HepG2 (cell line): Measurements from ENCODE around the gene PAFAH1B2. TPM values are rescaled to one million over a fixed set of nuclear protein-coding genes. Genes with fewer than 3 reads are reported as not detected.

Experiments used
- BHLHE40 ChIP-seq: IDR thresholded peaks from 2 replicates; pipeline ENCODE4 v1.6.1; 2011; ENCODE audit warnings: low read length, improper control_type of control experiment
- JUN ChIP-seq: sonication (generic); formaldehyde crosslinking; IDR thresholded peaks from 2 replicates; pipeline ENCODE4 v1.4.0; 2020; ENCODE audit warnings: mild to moderate bottlenecking, missing genetic modification reagents
- PTBP1 ChIP-seq: fragments of 200-400 bp; formaldehyde crosslinking; IDR thresholded peaks from 2 replicates; pipeline ENCODE4 v1.6.1; 2018; ENCODE audit warnings: low read length, low read depth; ENCODE audit not compliant: poor library complexity, severe bottlenecking
- ZNF326 ChIP-seq: sonication (generic); formaldehyde crosslinking; IDR thresholded peaks from 2 replicates; pipeline ENCODE4 v1.4.0; 2020; ENCODE audit warnings: missing genetic modification reagents, borderline replicate concordance
- ZNF749 ChIP-seq: sonication (generic); formaldehyde crosslinking; IDR thresholded peaks from 2 replicates; pipeline ENCODE4 v1.8.0; 2022; ENCODE audit warnings: mild to moderate bottlenecking, missing genetic modification reagents, moderate library complexity, borderline replicate concordance
- polyA plus RNA-seq, 8 experiments: library from polyadenylated mRNA; depleted of rRNA in 3 of 8; stranded (reverse) in 7 of 8; unstranded in 1 of 8; fragments of >200 nt; fragmentation: Illumina TruSeq in 4 of 8; extraction: Trizol in 4 of 8; gene quantifications; 2 replicates each; pipeline versions ENCODE4 v1.2.1 to v1.2.3, GENCODE V29; 2011 to 2016; ENCODE audit warnings: low read depth in 4 of 8, missing spikeins in 1 of 8, mixed read lengths in 1 of 8; ENCODE audit not compliant: insufficient read depth in 1 of 8
- total RNA-seq, 5 experiments: library from RNA; depleted of rRNA; stranded (reverse); fragments of >200 nt; fragmentation: Illumina TruSeq; extraction: Trizol; gene quantifications; 2 replicates each; pipeline ENCODE4 v1.2.3, GENCODE V29; 2016; ENCODE audit warnings: low read depth in 1 of 5
- TF ChIP-seq, protein P1 (sequence below): sonication (generic); formaldehyde crosslinking; IDR thresholded peaks from 2 replicates; pipeline ENCODE4 v1.5.0; 2020; ENCODE audit warnings: mild to moderate bottlenecking, missing genetic modification reagents, borderline replicate concordance
- TF ChIP-seq, protein P2 (sequence below): conservative IDR thresholded peaks from 2 replicates; pipeline ENCODE4 v1.6.1; 2018; ENCODE audit warnings: missing genetic modification reagents
- TF ChIP-seq, protein P3 (sequence below): sonication (generic); formaldehyde crosslinking; IDR thresholded peaks from 2 replicates; pipeline ENCODE4 v1.5.0; 2020; ENCODE audit warnings: mild to moderate bottlenecking, missing genetic modification reagents, borderline replicate concordance
- TF ChIP-seq, protein P4 (sequence below): sonication (generic); formaldehyde crosslinking; IDR thresholded peaks from 2 replicates; pipeline ENCODE4 v1.9.0; 2022; ENCODE audit warnings: missing genetic modification reagents, mild to moderate bottlenecking, borderline replicate concordance
- TF ChIP-seq, protein P5 (sequence below): sonication (generic); formaldehyde crosslinking; IDR thresholded peaks from 2 replicates; pipeline ENCODE4 v1.8.0; 2023; ENCODE audit warnings: mild to moderate bottlenecking, missing genetic modification reagents

The PAFAH1B2 gene
- total and polyA plus RNA-seq, 2 of the 13 experiments (the other 11 are each of a cell fraction or from before 2014, with no cell fraction given): 28.8 to 104 TPM

DNA sequence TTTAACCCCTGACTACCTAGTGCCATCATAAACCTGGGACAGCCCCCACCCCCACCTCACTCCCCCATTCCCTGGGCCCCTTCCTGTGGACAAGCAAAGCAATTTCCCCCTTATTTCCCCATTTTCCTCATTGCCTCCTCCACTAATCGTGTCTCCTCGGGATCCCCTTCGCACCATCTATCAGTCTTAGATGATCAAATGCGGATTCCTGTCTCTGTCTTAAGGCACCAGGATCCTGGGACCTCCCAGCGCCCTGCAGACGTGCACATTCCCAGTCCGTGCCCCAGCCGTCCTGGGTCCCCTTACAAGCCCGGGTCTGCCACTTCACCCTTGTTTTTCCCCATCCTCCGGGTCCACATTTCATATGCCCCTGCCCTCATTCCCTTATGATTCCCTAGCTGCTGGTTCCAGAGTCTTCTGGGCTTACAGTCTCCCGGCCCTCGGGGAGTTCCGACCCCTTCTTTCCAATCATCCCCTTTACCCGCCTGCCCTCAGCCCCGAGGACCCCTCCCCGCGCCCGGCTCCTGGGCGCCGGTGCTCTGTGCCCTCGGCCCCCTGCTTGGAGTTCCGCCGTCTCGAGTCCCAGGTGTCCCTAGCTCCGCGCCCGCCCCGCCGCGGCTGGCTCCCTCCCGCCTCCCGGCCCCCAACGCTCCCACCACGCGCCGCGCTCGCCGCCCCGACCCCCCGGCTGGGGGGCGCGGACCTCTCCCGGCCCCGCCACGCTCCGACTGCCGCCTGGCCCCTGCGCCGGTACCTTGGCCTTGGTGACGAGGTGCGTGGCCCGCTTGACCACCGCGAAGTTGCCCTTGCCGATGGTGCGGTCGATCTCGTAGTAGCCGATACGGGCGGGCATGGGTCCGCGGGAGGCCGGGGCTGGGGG lies 46.5 kb upstream of the PAFAH1B2 start (continued):
- TF ChIP-seq, protein P1, sequence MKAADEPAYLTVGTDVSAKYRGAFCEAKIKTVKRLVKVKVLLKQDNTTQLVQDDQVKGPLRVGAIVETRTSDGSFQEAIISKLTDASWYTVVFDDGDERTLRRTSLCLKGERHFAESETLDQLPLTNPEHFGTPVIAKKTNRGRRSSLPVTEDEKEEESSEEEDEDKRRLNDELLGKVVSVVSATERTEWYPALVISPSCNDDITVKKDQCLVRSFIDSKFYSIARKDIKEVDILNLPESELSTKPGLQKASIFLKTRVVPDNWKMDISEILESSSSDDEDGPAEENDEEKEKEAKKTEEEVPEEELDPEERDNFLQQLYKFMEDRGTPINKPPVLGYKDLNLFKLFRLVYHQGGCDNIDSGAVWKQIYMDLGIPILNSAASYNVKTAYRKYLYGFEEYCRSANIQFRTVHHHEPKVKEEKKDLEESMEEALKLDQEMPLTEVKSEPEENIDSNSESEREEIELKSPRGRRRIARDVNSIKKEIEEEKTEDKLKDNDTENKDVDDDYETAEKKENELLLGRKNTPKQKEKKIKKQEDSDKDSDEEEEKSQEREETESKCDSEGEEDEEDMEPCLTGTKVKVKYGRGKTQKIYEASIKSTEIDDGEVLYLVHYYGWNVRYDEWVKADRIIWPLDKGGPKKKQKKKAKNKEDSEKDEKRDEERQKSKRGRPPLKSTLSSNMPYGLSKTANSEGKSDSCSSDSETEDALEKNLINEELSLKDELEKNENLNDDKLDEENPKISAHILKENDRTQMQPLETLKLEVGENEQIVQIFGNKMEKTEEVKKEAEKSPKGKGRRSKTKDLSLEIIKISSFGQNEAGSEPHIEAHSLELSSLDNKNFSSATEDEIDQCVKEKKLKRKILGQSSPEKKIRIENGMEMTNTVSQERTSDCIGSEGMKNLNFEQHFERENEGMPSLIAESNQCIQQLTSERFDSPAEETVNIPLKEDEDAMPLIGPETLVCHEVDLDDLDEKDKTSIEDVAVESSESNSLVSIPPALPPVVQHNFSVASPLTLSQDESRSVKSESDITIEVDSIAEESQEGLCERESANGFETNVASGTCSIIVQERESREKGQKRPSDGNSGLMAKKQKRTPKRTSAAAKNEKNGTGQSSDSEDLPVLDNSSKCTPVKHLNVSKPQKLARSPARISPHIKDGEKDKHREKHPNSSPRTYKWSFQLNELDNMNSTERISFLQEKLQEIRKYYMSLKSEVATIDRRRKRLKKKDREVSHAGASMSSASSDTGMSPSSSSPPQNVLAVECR: no peak
- no peak for TF ChIP-seq PTBP1
- TF ChIP-seq, protein P2, sequence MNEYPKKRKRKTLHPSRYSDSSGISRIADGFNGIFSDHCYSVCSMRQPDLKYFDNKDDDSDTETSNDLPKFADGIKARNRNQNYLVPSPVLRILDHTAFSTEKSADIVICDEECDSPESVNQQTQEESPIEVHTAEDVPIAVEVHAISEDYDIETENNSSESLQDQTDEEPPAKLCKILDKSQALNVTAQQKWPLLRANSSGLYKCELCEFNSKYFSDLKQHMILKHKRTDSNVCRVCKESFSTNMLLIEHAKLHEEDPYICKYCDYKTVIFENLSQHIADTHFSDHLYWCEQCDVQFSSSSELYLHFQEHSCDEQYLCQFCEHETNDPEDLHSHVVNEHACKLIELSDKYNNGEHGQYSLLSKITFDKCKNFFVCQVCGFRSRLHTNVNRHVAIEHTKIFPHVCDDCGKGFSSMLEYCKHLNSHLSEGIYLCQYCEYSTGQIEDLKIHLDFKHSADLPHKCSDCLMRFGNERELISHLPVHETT (CRISPR knock-in tag): no peak
- TF ChIP-seq ZNF749: no peak
- TF ChIP-seq, protein P3, sequence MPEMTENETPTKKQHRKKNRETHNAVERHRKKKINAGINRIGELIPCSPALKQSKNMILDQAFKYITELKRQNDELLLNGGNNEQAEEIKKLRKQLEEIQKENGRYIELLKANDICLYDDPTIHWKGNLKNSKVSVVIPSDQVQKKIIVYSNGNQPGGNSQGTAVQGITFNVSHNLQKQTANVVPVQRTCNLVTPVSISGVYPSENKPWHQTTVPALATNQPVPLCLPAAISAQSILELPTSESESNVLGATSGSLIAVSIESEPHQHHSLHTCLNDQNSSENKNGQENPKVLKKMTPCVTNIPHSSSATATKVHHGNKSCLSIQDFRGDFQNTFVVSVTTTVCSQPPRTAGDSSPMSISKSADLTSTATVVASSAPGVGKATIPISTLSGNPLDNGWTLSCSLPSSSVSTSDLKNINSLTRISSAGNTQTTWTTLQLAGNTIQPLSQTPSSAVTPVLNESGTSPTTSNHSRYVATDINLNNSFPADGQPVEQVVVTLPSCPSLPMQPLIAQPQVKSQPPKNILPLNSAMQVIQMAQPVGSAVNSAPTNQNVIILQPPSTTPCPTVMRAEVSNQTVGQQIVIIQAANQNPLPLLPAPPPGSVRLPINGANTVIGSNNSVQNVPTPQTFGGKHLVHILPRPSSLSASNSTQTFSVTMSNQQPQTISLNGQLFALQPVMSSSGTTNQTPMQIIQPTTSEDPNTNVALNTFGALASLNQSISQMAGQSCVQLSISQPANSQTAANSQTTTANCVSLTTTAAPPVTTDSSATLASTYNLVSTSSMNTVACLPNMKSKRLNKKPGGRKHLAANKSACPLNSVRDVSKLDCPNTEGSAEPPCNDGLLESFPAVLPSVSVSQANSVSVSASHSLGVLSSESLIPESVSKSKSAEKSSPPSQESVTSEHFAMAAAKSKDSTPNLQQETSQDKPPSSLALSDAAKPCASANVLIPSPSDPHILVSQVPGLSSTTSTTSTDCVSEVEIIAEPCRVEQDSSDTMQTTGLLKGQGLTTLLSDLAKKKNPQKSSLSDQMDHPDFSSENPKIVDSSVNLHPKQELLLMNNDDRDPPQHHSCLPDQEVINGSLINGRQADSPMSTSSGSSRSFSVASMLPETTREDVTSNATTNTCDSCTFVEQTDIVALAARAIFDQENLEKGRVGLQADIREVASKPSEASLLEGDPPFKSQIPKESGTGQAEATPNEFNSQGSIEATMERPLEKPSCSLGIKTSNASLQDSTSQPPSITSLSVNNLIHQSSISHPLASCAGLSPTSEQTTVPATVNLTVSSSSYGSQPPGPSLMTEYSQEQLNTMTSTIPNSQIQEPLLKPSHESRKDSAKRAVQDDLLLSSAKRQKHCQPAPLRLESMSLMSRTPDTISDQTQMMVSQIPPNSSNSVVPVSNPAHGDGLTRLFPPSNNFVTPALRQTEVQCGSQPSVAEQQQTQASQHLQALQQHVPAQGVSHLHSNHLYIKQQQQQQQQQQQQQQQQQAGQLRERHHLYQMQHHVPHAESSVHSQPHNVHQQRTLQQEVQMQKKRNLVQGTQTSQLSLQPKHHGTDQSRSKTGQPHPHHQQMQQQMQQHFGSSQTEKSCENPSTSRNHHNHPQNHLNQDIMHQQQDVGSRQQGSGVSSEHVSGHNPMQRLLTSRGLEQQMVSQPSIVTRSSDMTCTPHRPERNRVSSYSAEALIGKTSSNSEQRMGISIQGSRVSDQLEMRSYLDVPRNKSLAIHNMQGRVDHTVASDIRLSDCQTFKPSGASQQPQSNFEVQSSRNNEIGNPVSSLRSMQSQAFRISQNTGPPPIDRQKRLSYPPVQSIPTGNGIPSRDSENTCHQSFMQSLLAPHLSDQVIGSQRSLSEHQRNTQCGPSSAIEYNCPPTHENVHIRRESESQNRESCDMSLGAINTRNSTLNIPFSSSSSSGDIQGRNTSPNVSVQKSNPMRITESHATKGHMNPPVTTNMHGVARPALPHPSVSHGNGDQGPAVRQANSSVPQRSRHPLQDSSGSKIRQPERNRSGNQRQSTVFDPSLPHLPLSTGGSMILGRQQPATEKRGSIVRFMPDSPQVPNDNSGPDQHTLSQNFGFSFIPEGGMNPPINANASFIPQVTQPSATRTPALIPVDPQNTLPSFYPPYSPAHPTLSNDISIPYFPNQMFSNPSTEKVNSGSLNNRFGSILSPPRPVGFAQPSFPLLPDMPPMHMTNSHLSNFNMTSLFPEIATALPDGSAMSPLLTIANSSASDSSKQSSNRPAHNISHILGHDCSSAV (CRISPR knock-in tag): no peak
- TF ChIP-seq, protein P4, sequence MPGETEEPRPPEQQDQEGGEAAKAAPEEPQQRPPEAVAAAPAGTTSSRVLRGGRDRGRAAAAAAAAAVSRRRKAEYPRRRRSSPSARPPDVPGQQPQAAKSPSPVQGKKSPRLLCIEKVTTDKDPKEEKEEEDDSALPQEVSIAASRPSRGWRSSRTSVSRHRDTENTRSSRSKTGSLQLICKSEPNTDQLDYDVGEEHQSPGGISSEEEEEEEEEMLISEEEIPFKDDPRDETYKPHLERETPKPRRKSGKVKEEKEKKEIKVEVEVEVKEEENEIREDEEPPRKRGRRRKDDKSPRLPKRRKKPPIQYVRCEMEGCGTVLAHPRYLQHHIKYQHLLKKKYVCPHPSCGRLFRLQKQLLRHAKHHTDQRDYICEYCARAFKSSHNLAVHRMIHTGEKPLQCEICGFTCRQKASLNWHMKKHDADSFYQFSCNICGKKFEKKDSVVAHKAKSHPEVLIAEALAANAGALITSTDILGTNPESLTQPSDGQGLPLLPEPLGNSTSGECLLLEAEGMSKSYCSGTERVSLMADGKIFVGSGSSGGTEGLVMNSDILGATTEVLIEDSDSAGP (CRISPR knock-in tag): no peak
- no peak for TF ChIP-seq BHLHE40
- no peak for TF ChIP-seq JUN
- no peak for TF ChIP-seq ZNF326 (CRISPR knock-in tag)
- TF ChIP-seq, protein P5, sequence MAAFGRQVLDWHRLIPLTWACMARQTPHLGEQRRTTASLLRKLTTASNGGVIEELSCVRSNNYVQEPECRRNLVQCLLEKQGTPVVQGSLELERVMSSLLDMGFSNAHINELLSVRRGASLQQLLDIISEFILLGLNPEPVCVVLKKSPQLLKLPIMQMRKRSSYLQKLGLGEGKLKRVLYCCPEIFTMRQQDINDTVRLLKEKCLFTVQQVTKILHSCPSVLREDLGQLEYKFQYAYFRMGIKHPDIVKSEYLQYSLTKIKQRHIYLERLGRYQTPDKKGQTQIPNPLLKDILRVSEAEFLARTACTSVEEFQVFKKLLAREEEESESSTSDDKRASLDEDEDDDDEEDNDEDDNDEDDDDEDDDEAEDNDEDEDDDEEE (CRISPR knock-in tag): no peak
